ENCODE measurements around the gene TCTA.

Gene TCTA

GRCh38 chr3:49460956-49461355 is 48.7 kb downstream of the TCTA start:
- TF ChIP-seq POLR2A (IDR thresholded peaks at IDR 0.05; ENCODE audit: low read length) (no peak), GATA1 (IDR thresholded peaks at IDR 0.05; ENCODE audit: low read depth, low read length) (no peak)
- DNase-seq: no peak

GRCh38 chr3:49461443-49462171 is 49.4 kb downstream of the TCTA start:
- DNase-seq: no peak
- TF ChIP-seq POLR2A (IDR thresholded peaks at IDR 0.05; ENCODE audit: low read length): no peak
- no peak for TF ChIP-seq GATA1 (IDR thresholded peaks at IDR 0.05; ENCODE audit: low read depth, low read length)

DNA sequence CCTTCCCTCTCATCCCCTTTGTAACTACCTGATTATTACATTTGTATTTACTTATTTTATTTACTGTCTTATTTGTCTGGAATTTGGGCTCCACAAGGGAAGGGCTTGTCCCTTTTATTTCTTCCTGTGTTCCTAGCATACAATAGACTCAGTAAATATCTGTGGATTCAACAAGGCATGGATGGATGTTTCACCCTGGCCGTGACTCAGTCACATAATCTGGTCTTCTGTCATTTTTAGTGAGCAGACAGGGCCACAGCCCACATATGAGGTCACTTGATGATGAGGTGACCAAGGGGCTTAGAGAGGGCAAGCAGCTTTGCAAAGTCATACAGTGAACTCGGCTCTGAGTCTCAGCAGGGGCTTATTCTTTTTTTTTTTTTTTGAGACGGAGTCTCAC is 50.0 kb downstream of the TCTA start:
- DNase-seq: peak; percentile 12 to 52
- no peak for TF ChIP-seq GATA1 (IDR thresholded peaks at IDR 0.05; ENCODE audit: low read depth, low read length)
- no peak for TF ChIP-seq POLR2A (IDR thresholded peaks at IDR 0.05; ENCODE audit: low read length)

DNA sequence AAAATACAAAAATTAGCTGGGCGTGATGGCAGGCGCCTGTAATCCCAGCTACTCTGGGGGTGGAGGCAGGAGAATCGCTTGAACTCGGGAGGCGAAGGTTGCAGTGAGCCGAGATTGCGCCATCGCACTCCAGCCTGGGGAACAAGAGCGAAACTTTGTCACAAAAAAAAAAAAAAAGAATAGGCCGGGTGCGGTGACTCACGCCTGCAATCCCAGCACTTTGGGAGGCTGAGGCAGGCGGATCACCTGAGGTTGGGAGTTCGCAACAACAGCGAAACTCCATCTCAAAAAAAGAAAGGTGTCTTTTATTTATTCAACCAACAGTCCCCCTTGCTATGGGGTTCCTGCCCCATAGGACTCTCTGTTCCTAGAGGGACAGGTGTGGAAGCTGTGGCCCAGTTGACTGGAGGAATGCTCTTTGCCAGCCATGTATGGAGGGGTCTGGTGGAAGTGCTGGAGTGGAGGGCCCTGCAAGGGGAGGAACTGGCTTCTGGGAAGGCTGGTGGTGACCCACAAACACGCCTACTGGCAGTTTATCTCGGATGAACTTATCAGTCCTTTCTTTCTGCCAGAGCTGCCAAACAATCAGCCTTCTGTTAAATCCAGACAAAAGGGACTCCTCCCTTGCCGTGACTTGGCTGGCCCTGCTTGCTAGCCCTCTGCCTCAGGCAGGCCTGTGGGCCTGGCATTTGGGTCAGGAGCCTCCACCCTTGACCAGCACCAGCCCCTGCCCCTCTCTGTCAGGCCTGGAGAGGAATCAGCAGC is 53.2 kb downstream of the TCTA start:
- peak; percentile 31 for TF ChIP-seq GATA1 (IDR thresholded peaks at IDR 0.05; ENCODE audit: low read depth, low read length)
- TF ChIP-seq POLR2A (IDR thresholded peaks at IDR 0.05; ENCODE audit: low read length): no peak
- peak; percentile 70 to 90 for DNase-seq
